Measurements from ENCODE around the gene SLC38A3.
A peak's percentile ranks its signal among the peaks of the same experiment; 100 is the strongest.

The SLC38A3 gene

GRCh38 chr3:50169232-50169832 lies 35.7 kb upstream of the SLC38A3 start:
- DNase-seq (ENCODE audit: low spot score): no peak

- no peak for DNase-seq (ENCODE audit: low spot score)
These were observed 35.2 kb upstream of the SLC38A3 start for GRCh38 chr3:50169858-50170257.

- no peak for DNase-seq (ENCODE audit: low spot score)
These were observed 34.4 kb upstream of the SLC38A3 start for GRCh38 chr3:50170689-50171088.

DNA sequence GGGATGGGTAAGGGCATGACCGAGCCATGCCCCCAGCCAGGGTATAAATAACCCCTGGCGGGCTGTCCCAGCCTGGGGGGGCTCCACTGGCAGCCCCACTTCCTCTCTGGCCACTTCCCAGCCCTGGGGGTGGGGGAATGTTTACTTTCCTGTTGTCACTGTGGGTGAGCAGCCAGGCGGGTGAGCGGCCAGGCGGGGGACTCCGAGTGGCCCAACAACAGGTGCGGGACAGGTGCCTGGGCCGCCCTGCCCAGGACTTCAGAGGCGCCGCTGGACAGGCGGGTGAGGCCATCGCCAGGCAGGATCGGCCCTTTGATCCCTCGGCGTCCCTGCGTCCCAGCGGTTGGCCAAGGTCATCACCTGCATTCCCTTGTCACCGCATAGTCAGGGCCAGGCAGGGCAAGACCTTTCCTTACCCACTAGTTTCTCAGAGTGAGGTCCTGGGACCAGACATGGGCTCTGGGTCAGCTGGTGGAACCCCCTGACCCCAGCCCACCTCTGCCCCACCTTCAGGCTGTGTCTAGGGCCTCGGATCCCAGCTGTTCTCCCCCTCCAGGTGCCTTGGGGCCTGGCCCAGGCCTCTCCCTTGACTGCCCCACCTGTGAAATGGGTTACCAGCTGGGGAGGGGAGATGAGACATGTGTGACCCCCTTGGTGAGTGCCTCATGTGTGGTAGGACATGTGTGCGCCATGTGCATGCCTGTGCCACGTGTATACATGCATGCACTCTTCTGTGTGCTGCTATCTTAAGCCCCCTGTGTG lies 33.4 kb upstream of the SLC38A3 start:
- no peak for DNase-seq (ENCODE audit: low spot score)

GRCh38 chr3:50172626-50173220 lies 32.3 kb upstream of the SLC38A3 start:
- no peak for DNase-seq (ENCODE audit: low spot score)

- DNase-seq (ENCODE audit: low spot score): no peak
These were observed 31.2 kb upstream of the SLC38A3 start for GRCh38 chr3:50173685-50174516.

- no peak for DNase-seq (ENCODE audit: low spot score)
These were observed 30.6 kb upstream of the SLC38A3 start for GRCh38 chr3:50174517-50174895.

DNA sequence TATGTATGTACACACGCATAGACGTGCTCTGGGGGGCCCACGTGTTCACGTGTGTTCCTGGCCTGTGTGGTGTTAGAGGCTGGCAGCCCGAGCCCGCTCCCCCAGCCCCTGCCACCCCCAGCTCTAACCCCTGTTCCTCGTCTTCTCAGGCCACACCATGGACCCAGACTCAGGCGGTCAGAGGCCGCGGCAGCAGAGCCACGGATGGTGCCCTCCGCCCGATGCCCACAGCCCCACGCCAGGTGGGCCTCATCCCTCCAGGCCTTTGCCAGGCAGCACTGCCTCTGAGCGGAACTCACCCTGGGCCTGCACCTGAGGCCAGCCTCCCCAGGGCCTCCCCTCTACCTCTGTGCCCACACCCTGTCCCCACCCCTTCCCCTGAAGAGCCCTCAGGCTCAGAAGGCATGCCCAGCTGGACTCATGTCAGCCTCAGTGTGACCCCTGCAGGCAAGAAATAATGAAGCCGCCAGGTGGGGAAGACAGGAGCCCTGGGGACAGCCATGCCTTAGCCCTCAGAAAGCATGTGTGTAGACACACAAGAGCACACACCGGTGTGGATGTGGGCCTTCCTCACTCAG lies 30.0 kb upstream of the SLC38A3 start:
- DNase-seq (ENCODE audit: low spot score): no peak

DNA sequence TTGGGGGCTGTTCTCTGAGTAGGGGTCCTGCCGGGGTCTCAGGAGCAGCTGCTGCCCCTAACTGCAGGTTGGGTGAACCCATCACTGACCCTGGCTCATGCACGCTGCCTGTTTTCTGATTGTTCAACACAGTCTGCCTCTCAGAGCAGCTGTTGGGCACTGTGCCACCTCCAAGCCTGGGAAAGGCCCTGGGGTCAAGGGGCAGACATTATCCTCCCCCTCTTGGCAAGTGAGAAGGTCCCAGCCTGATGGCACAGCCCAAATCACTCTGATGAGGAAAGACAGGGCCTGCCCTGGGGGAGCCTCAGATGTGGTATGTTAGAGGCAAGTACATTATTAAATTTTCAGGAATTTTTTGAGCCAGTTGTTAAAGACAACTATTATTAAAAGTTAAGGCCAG lies 27.7 kb upstream of the SLC38A3 start:
- no peak for DNase-seq (ENCODE audit: low spot score)

GRCh38 chr3:50179710-50180109 lies 25.4 kb upstream of the SLC38A3 start:
- no peak for DNase-seq (ENCODE audit: low spot score)

- no peak for DNase-seq (ENCODE audit: low spot score)
These were observed 23.1 kb upstream of the SLC38A3 start for GRCh38 chr3:50181985-50182384.

DNA sequence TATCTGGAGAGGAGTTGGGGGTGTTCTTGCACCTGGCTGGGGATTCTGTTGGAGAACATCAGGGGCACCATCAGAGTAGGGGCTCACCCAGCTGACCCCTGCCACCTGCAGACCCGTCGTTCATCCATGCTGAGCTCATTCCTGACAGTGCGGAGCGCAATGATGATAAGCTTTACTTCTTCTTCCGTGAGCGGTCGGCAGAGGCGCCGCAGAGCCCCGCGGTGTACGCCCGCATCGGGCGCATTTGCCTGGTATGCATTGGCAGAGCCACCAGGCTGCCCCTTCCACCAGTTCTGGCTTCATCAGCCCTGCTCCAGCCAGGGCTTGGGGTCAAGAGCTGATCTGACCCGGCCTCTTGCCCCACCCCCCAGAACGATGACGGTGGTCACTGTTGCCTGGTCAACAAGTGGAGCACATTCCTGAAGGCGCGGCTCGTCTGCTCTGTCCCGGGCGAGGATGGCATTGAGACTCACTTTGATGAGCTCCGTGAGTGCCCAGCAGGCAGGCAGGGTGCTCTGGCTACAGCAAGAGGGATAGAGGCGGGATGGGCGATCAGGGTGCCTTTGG lies 22.5 kb upstream of the SLC38A3 start:
- no peak for DNase-seq (ENCODE audit: low spot score)

DNA sequence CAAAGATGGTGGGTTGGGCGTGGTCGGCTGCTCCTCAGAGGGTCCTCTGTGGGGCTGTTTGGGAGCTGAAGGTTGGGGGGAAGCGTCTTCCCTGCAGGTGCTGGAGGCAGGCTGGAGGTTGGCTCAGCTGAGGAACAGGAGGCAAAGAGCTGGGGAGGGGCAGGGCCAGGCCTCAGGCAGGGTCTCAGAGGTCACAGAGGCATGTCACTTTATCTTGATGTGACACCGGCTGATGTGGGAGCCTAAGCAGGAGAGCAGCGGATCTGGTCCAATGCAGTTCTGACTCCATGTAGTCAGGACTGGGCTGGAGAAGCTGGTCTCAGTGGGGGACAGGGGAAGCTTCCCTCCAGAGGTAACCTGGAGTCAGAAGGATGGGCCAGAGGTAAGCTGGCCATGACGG lies 21.3 kb upstream of the SLC38A3 start:
- DNase-seq (ENCODE audit: low spot score): no peak

- no peak for DNase-seq (ENCODE audit: low spot score)
These were observed 20.7 kb upstream of the SLC38A3 start for GRCh38 chr3:50184242-50184978.

DNA sequence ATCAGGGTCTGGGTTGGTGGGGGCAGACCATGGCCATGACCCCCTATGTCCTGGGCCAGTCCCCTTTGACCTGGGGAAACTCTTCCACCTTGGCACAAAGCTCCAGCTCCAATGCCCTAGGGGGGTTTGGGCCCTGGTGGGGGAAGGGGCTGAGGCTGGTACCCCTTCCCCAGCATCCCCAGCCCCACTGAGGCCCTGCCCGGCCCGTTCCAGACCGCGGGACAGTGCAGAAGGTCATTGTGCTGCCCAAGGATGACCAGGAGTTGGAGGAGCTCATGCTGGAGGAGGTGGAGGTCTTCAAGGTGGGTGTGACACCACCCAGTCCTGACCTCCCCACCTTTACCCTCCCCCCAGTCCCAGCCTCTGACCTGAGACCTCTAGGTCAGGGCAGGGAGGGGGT lies 19.8 kb upstream of the SLC38A3 start:
- no peak for DNase-seq (ENCODE audit: low spot score)

DNA sequence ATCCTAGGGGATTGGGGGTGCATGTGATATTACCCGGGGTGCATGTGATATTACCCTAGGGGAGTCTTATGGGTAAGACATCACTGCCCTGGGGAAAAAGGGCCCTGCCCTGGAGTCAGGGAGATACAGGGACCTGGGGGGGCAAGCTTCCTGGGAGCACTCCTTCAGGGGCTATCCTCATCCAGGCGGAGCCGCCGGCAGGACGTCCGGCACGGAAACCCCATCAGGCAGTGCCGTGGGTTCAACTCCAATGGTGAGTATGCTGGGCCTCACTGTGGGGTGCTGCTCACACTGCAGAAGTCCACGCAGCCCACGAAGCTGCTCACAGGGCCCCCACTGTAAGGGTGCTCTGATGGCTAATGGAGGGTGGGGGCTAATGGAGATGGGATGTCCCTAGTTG lies 19.0 kb upstream of the SLC38A3 start:
- DNase-seq (ENCODE audit: low spot score): no peak

DNA sequence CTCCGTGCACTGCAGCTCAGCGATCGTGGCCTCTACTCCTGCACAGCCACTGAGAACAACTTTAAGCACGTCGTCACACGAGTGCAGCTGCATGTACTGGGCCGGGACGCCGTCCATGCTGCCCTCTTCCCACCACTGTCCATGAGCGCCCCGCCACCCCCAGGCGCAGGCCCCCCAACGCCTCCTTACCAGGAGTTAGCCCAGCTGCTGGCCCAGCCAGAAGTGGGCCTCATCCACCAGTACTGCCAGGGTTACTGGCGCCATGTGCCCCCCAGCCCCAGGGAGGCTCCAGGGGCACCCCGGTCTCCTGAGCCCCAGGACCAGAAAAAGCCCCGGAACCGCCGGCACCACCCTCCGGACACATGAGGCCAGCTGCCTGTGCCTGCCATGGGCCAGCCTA lies 17.3 kb upstream of the SLC38A3 start:
- DNase-seq (ENCODE audit: low spot score): no peak

GRCh38 chr3:50189274-50189673 lies 15.8 kb upstream of the SLC38A3 start:
- DNase-seq (ENCODE audit: low spot score): peak; percentile 92

- DNase-seq (ENCODE audit: low spot score): no peak
These were observed 15.1 kb upstream of the SLC38A3 start for GRCh38 chr3:50189989-50190388.

GRCh38 chr3:50190936-50191660 lies 14.0 kb upstream of the SLC38A3 start, which contains the start of gene GNAT1:
GNAT1 (plus strand) TSS chr3:50191610; CDS start chr3:50191726, 116 bp downstream.
- no peak for DNase-seq (ENCODE audit: low spot score)
